HG02678 (cell line): ENCODE data around the gene PLK4.
"Not testable (repeated sequence)": the region's sequence is repeated elsewhere in the genome, so short reads cannot be mapped to it uniquely, and the experiment has no call there.

Source experiments
- ATAC-seq: cut with Tn5 transposase; IDR thresholded peaks from one replicate; pipeline ENCODE4 v1.9.1; 2021; ENCODE audit warnings: mild to moderate bottlenecking, moderate library complexity; ENCODE audit not compliant: unreplicated experiment

PLK4 gene

GRCh38 chr4:127899682-127900081, 19.0 kb downstream of the PLK4 start:
- not testable (repeated sequence) for ATAC-seq

- no peak for ATAC-seq
Observed at GRCh38 chr4:127905029-127905428, 24.3 kb downstream of the PLK4 start.

GRCh38 chr4:127916512-127916911, 35.8 kb downstream of the PLK4 start:
- ATAC-seq = no peak

GRCh38 chr4:127917151-127917550, 36.5 kb downstream of the PLK4 start:
- ATAC-seq = no peak

GRCh38 chr4:127920521-127920920, 39.8 kb downstream of the PLK4 start:
- no peak for ATAC-seq

GRCh38 chr4:127922226-127922625, 41.5 kb downstream of the PLK4 start:
- ATAC-seq = no peak

DNA sequence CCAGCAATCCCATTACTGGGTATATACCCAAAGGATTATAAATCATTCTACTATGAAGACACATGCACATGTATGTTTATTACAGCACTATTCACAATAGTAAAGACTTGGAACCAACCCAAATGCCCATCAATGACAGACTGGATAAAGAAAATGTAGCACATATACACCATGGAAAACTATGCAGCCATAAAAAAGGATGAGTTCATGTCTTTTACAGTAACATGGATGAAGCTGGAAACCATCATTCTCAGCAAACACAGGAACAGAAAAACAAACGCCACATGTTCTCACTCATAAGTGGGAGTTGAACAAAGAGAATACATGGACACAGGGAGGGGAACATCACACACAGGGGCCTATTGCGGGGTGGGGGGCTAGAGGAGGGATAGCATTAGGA, 45.0 kb downstream of the PLK4 start:
- ATAC-seq = not testable (repeated sequence)

DNA sequence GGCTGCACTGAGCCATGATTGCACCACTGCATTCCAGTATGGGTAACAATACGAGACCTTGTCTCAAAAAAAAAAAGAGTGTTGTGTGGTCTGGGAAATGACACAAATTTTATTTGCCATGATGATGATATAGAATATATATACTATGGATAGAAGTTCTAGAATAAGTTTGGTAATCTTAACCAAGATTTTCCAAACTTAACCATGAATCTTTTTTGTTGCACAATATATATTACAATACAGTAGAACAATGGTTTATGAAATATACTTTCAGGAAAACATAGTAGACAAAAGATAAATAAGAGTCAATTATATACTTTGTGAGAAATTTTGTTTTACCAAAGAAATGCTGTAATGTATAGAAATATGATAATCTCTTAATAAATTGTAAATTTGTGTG, 49.5 kb downstream of the PLK4 start:
- no peak for ATAC-seq

- not testable (repeated sequence) for ATAC-seq
Observed at GRCh38 chr4:127931836-127932235, 51.1 kb downstream of the PLK4 start.

DNA sequence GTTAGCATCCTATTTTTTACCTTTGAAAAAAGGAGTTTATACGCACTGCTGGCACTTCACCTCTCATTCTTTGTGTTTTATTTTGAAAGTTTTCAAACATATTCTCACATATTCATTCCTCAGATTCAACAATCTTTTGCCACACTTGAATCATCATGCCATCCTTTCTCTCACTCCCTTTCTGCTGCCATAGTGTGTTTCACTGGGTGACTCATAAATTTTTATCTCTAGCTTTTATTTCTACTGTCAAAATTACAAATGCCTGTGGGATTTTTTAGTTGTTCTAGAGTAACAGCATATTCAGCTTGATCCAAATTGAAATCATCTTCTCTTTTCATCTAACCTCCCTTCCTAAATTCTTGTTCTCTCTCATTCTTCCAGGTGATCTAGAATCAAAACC, 56.3 kb downstream of the PLK4 start:
- no peak for ATAC-seq
